Astrocyte of the cerebellum (primary cell): Measurements from ENCODE around the gene RNASE9.
"Not testable (repeated sequence)": the region's sequence is repeated elsewhere in the genome, so short reads cannot be mapped to it uniquely, and the experiment has no call there.

Experiments
- DNase-seq: peaks from one replicate; pipeline ENCODE4 v3.0.0-alpha.2; 2011; ENCODE audit warnings: low read depth
- H3K4me3 ChIP-seq: 2 replicates; pipeline ENCODE4 v1.5.1; 2011; ENCODE audit warnings: mild to moderate bottlenecking, low read depth, low read length, moderate library complexity
- in situ Hi-C: cut with HindIII; loops from 2 replicates; pipeline ENCODE4 v1.10.0; 2017; ENCODE audit warnings: low sequenced_read_pairs
- TF ChIP-seq, protein P1 (sequence below): IDR thresholded peaks from 2 replicates; pipeline ENCODE4 v1.5.1; 2012; ENCODE audit warnings: low read length, low read depth, moderate library complexity, mild to moderate bottlenecking; ENCODE audit errors: missing control alignments

Gene RNASE9

GRCh38 chr14:20524027-20524426, 36.8 kb downstream of the RNASE9 start:
- no peak overlapping the region for H3K4me3 ChIP-seq
- no peak for DNase-seq
- in situ Hi-C loops: no loop called here
- TF ChIP-seq, protein P1, sequence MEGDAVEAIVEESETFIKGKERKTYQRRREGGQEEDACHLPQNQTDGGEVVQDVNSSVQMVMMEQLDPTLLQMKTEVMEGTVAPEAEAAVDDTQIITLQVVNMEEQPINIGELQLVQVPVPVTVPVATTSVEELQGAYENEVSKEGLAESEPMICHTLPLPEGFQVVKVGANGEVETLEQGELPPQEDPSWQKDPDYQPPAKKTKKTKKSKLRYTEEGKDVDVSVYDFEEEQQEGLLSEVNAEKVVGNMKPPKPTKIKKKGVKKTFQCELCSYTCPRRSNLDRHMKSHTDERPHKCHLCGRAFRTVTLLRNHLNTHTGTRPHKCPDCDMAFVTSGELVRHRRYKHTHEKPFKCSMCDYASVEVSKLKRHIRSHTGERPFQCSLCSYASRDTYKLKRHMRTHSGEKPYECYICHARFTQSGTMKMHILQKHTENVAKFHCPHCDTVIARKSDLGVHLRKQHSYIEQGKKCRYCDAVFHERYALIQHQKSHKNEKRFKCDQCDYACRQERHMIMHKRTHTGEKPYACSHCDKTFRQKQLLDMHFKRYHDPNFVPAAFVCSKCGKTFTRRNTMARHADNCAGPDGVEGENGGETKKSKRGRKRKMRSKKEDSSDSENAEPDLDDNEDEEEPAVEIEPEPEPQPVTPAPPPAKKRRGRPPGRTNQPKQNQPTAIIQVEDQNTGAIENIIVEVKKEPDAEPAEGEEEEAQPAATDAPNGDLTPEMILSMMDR: no peak

GRCh38 chr14:20522332-20522731, 38.5 kb downstream of the RNASE9 start:
- no peak for DNase-seq
- TF ChIP-seq, protein P1: no peak
- in situ Hi-C loops: no loop called here
- no peak overlapping the region for H3K4me3 ChIP-seq

- TF ChIP-seq, protein P1: no peak
- H3K4me3 ChIP-seq: no peak overlapping the region
- DNase-seq: no peak
- in situ Hi-C loops: no loop called here
These were observed 43.9 kb downstream of the RNASE9 start for GRCh38 chr14:20516921-20517320.

DNA sequence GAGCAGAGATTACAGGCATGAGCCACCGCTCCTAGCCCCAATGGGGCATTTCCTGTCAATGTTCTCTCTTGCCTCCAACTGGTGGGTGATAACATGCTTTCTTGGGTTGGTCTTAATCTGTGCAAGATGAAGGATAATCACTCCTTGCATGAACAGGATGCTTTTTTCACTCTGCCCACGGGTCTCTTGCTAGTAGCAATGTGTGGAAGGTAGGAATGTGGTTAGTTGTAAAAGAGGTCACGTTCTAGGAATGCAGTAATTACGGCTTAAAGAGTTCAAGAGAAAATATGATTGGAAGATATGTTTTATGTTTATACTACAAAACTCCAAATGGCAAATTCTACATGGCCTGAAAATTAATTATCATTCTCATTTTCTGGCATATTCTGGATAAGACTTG, 45.0 kb downstream of the RNASE9 start:
- in situ Hi-C loops: no loop called here
- DNase-seq: no peak
- TF ChIP-seq, protein P1: no peak
- no peak overlapping the region for H3K4me3 ChIP-seq

- TF ChIP-seq, protein P1: no peak
- H3K4me3 ChIP-seq: no peak overlapping the region
- in situ Hi-C loops: no loop called here
- no peak for DNase-seq
These were observed 48.5 kb downstream of the RNASE9 start for GRCh38 chr14:20512177-20512905.

DNA sequence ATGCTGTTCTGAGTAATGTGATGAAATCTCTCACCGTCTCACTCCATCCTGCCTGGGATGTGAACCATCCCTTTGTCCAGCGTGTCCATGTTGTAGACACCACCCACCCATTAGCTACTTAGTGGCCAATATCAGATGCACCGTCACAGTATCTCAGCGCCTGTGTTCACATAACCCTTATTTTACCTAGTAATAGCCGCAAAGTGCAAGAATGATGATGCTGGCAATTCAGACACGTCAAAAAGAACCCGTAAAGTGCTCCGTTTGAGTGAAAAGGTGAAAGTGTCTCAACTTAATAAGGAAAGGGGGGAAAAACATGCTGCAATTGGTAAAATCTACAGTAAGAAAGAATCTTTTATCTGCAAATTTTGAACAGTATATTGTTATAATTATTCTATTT, 52.5 kb downstream of the RNASE9 start:
- H3K4me3 ChIP-seq: no peak overlapping the region
- no peak for DNase-seq
- TF ChIP-seq, protein P1: no peak
- in situ Hi-C loops: no loop called here

DNA sequence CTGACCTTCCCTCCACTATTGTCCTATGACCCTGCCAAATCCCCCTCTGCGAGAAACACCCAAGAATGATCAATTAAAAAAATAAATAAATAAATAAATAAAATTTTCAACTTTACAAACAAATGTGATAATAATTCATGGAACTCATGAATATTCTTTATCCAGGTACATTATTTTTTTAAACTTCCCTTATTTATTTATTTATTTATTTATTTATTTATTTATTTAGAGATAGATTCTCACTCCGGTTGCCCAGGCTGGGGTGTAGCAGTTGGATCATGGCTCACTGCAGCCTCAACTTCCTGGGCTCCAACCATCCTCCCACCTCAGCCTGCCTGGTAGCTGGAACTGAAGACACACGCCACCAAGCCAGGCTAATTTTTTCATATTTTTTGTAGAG, 53.3 kb downstream of the RNASE9 start:
- in situ Hi-C loops, H3K4me3 ChIP-seq, DNase-seq: not testable (repeated sequence)

GRCh38 chr14:20506752-20507151, 54.1 kb downstream of the RNASE9 start:
- in situ Hi-C loops, H3K4me3 ChIP-seq, DNase-seq: not testable (repeated sequence)

- DNase-seq, H3K4me3 ChIP-seq, in situ Hi-C loops: not testable (repeated sequence)
These were observed 54.6 kb downstream of the RNASE9 start for GRCh38 chr14:20506276-20506675.
